COLO829 (cell line): Measurements from ENCODE around the gene SCUBE2.

ENCODE experiments used
- DNase-seq: peaks from one replicate; pipeline ENCODE4 v3.0.0; 2012; ENCODE audit warnings: low spot score

Gene SCUBE2

DNA sequence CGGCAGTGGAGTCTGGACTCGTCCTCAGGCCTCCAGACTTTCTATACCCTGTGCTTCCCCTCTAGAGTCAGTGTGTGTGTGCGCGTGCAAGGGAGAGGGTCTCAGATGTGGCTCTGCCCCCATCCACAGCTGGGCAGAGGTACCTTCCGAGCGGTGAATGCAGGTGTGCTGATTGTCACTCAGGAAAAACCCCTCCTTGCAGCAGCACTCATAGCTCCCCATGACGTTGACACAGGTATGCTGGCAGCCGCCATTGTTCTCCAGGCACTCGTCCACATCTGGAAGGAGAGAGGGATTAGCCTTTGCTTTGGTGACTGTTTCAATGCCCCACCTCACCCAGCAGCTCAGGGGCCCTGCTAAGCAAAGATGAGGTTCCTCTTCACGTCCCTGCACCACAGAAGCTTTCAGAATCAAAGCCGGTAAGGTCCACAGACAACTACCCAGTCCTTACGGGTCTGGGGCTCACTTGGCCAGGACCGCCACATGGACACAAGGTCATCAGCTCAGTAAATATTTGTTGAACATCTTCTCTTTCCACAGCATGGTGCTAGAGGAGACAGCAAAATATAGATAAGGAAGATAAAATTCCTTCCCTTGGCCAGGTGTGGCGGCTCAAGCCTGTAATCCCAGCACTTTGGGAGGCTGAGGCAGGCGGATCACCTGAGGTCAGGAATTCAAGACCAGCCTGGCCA is 16.9 kb downstream of the SCUBE2 start:
- DNase-seq = no peak

GRCh38 chr11:9073466-9074225 is 17.8 kb downstream of the SCUBE2 start:
- DNase-seq = no peak

GRCh38 chr11:9072626-9073176 is 18.7 kb downstream of the SCUBE2 start:
- DNase-seq = no peak

- no peak for DNase-seq
These were observed 19.7 kb downstream of the SCUBE2 start for GRCh38 chr11:9071692-9072091.

DNA sequence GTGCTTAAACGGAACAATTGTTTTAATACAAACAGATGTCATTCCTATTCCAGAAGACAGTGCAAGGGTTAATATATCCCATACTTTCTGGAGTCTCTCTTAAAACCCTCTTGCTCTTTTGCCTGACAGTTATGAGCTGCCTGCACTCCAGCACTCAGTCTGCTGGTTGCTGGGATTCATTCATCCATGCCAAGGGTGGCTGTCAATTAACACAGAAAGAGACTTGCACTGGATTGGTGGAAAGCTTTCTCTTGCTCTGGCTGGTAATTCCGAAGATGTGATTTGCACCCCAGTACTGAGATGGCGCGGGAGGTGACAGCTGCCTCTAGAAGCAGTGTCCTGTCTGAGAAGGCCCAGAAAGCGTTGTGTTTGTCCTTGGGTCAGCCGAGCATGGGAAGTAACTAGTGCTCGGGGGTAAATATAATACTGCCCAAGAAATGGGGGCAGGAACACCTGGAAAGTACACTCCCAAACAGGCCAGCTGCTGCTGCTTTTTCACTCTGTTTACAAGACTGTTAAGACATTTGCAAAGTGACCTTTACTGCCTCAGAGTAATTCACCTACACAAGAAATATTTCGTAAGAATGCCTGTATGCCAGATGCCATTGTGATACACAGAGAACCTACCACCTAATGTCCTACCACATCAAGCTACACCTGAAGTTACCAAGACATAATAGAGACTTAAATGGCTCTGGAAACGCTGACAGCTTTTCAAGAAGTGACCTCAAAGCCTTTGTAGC is 20.5 kb downstream of the SCUBE2 start:
- no peak for DNase-seq

GRCh38 chr11:9069862-9070470 is 21.4 kb downstream of the SCUBE2 start:
- DNase-seq = no peak

GRCh38 chr11:9069256-9069655 is 22.1 kb downstream of the SCUBE2 start:
- DNase-seq = no peak

DNA sequence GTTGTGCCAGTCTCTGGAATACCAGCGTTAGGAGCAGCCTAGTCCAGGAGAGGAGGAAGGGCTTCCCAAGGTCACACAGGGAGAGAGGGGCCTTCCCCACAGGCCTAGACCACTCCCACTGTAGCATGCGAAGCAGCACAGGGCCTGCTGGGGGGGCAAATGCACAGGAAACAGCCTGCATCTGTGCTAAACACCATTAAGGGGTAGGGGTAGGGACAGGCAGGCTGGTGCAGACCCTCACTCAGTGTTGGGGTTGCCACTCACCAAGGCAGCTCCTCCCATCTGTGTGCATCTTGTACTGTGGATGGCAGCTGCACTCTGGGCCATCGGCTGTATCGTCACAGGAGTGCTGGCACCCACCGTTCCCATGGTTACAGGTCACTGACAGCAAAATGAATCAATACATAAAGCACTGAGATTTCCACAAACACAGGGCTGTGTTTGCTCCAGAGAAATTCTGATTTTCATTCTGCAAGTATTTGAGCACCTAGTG is 24.9 kb downstream of the SCUBE2 start:
- no peak for DNase-seq

- no peak for DNase-seq
These were observed 25.6 kb downstream of the SCUBE2 start for GRCh38 chr11:9065607-9066432.

GRCh38 chr11:9061807-9062206 is 29.6 kb downstream of the SCUBE2 start:
- no peak for DNase-seq

DNA sequence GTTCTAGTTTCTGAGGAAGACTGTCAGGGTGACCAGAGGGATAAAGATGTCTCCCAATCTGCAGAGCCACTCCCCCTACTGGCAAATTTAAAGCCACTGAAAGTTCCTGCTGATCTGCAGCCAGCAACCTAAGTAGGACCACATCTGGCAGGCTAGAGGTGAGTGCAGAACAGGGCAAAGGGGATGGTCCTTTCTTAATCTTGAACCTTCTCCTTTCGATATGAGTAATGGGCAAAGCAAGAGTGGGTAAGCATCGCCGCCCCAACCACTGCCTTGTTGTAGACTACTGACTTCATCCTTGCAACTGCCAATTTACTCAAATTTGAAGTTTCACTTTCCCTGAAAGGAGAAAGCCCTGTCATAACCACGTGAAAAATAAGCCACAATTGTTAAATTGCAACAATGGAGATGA is 30.7 kb downstream of the SCUBE2 start:
- no peak for DNase-seq

DNA sequence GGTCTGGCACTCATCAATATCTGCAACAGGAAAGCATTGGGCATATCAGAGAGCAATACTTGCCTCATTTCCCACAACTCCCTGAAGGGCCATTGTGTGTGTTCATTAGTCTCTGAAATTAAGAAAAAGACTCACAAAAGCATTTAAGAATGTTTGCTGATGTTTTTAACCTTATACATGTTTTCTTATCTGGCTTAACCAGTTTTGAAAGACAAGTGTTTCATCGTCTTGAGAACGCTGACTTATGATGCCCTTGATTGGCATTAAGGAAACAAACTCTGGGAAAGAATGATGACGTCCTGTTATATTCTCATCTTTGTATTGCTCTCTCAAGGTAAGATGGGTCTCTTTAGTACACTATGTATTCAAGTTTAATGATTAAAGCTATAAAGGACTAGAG is 32.0 kb downstream of the SCUBE2 start:
- no peak for DNase-seq

GRCh38 chr11:9057888-9058287 is 33.5 kb downstream of the SCUBE2 start:
- DNase-seq = no peak

DNA sequence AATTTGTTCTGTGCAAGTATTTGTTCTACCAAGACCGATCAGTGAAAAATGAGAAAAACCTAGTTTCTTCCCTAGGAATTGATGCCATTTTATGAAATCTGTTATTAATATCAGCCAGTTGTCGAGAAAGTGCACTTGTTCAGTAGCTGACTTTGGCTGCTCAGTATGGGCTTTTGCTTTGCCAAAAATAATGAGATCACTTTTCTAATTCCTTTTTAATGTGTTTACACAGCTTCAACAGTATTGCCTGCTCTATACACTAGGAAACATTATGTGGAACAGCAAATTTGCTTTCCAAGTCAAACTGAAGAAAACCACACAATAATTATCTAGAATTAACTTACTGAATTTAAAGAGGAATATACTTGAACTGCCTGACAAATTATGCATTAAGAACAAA is 34.4 kb downstream of the SCUBE2 start:
- DNase-seq = no peak

GRCh38 chr11:9056467-9056866 is 34.9 kb downstream of the SCUBE2 start:
- DNase-seq = no peak

- DNase-seq = peak; percentile 44
These were observed 37.9 kb downstream of the SCUBE2 start for GRCh38 chr11:9053316-9054035.

DNA sequence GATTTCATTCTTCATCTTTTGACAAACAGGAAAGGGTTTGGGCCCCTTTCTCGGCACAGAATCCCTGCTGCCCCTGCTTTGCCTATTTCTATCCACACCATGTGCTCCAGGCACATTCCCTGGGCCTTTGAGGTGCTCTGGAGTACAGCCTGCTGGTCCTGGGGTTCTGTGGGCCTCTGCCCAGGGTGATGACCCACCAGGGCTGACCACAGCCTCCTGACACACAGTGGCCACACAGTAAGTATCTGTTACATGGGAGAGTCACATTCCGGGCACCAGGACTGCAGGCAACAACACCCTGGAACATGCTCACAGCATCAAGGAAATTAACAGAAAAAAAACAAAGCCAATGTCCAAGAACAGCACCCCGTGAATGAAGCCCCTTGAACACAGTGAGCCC is 39.1 kb downstream of the SCUBE2 start:
- no peak for DNase-seq

DNA sequence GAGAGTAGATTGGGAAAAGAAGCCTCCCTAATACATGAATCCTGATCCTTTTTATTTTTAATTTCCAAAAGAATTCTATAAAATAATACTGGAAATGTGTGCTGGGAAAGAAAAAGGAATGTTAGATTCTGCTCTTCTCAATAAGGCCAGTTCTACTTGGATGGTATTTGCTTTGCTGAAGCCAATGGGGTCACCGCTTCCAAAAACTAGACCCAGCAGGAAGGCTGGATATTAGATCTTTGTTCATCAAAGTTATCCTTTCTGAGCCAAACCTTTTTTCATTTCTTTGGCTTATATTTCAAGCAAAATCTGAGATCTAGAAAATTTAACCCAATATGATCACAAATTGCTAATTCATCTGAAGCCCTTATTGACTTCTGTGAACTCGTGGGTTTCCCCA is 41.4 kb downstream of the SCUBE2 start:
- DNase-seq = no peak

DNA sequence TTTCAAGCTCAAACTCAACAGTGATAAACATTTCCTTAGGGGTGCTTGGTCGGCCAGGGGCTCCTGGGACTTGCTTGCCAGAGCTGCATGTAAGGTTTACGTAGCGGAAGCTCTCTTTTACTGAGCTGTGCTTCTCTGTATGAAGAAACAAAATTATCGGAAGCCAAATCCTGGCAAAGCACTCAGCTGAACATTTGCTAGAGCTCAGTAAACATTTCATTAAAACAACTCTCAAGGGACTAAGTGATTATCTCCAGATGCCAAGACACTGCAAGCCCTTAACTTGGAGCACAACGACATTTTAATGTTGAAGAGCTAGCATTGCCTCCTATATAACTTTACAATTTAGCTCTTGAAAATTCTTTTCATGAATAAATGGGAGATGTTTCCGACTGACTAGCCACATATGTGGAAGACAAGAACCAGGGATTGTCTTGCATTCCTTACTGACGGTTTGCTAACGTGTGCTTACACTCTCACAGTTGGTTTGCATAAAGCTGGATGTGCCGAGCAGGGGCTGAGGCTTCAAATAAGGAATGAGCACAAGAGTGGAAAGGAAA is 43.4 kb downstream of the SCUBE2 start:
- no peak for DNase-seq

DNA sequence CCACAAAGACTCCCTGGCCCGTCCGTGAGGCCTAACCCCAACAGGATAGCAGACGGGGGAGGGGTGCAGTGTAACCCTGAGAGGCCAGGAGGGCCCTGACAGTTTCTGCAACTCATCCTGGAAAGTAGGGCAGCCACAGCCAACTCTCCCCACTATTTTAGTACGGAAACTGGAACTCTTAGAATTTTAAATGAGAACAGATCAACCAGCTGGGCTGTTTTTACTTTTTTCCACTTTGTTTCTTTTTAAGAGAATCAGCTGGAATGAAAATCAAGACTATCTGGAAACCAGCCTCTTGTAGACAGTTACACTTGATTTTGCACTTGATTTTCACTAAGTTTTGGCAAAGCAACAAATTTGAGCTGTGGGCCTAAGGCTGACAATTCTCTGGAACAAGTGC is 44.9 kb downstream of the SCUBE2 start:
- DNase-seq = no peak
